PC-3 (cell line): ENCODE measurements around the gene UBQLN2. TPM values are rescaled to one million over a fixed set of nuclear protein-coding genes. Genes with fewer than 3 reads are reported as not detected.

Experiments
- ATAC-seq: fragments of 200-7000 bp; cut with Tn5 transposase; 2 replicates; pipeline ENCODE4 v1.9.1; 2020; ENCODE audit warnings: mild to moderate bottlenecking, moderate library complexity
- BruUV-seq: library from RNA; stranded (reverse); fragments of 400-500 nt; replicated peaks from 2 replicates; lab custom pipeline; 2021; lab: Mats Ljungman, UMichigan
- CTCF ChIA-PET: fragments of 300-600 bp; sonication (Branson Sonifier 250); formaldehyde crosslinking; loops from one replicate; lab custom pipeline; 2022; ENCODE audit warnings: antibody characterized with exemption; lab: Charles Lee
- POLR2A ChIA-PET: fragments of 300-600 bp; sonication (Branson Sonifier 250); formaldehyde crosslinking; loops from one replicate; lab custom pipeline; 2022; ENCODE audit warnings: antibody characterized with exemption; ENCODE audit not compliant: unreplicated experiment; lab: Charles Lee
- DNase-seq: peaks from one replicate; pipeline ENCODE4 v3.0.0-alpha.2; 2015
- H2AFZ ChIP-seq: fragments of 300-600 bp; sonication (generic); 2 replicates; pipeline ENCODE4 v1.6.0; 2016; ENCODE audit warnings: antibody characterized with exemption, low read length
- H3F3A ChIP-seq: fragments of 300-600 bp; sonication (generic); one replicate; pipeline ENCODE4 v1.6.0; 2017; ENCODE audit warnings: antibody characterized with exemption, low read length, control low read depth, mild to moderate bottlenecking; ENCODE audit not compliant: unreplicated experiment
- H3K27ac ChIP-seq: fragments of 300-600 bp; sonication (generic); 2 replicates; pipeline ENCODE4 v1.5.1; 2016; ENCODE audit warnings: mild to moderate bottlenecking, low read length
- H3K27me3 ChIP-seq: fragments of 300-600 bp; sonication (generic); 2 replicates; pipeline ENCODE4 v1.6.1; 2016; ENCODE audit warnings: low read length, mixed read lengths
- H3K36me3 ChIP-seq: fragments of 300-600 bp; sonication (generic); 2 replicates; pipeline ENCODE4 v1.6.1; 2016; ENCODE audit warnings: low read depth, mixed run types, low read length, mixed read lengths
- H3K4me1 ChIP-seq: fragments of 300-600 bp; sonication (generic); 2 replicates; pipeline ENCODE4 v1.5.1; 2016; ENCODE audit warnings: low read length; ENCODE audit not compliant: insufficient read depth
- H3K4me2 ChIP-seq: fragments of 300-600 bp; sonication (generic); 2 replicates; pipeline ENCODE4 v1.6.0; 2016; ENCODE audit warnings: low read length
- H3K4me3 ChIP-seq: fragments of 300-600 bp; sonication (generic); 2 replicates; pipeline ENCODE4 v1.5.1; 2016; ENCODE audit warnings: mild to moderate bottlenecking, low read length, mixed read lengths
- H3K79me2 ChIP-seq: fragments of 300-600 bp; sonication (generic); 2 replicates; pipeline ENCODE4 v1.6.1; 2017; ENCODE audit warnings: low read length, mixed read lengths
- H3K9ac ChIP-seq: fragments of 300-600 bp; sonication (generic); 2 replicates; pipeline ENCODE4 v1.6.0; 2016; ENCODE audit warnings: mild to moderate bottlenecking, low read length
- H3K9me2 ChIP-seq: fragments of 300-600 bp; sonication (generic); replicated peaks from 2 replicates; pipeline ENCODE4 v1.6.1; 2016; ENCODE audit warnings: mixed run types, low read length, mixed read lengths
- H3K9me3 ChIP-seq: fragments of 300-600 bp; sonication (generic); 2 replicates; pipeline ENCODE4 v1.6.1; 2016; ENCODE audit warnings: low read length, mixed read lengths
- H4K20me1 ChIP-seq: fragments of 300-600 bp; sonication (generic); 2 replicates; pipeline ENCODE4 v1.6.1; 2016; ENCODE audit warnings: low read length, mixed read lengths
- CTCF ChIP-seq: fragments of 300-600 bp; sonication (generic); conservative IDR thresholded peaks from 2 replicates; pipeline ENCODE4 v1.5.1; 2017; ENCODE audit warnings: antibody characterized with exemption, low read depth, mild to moderate bottlenecking, low read length
- EZH2 ChIP-seq: fragments of 300-600 bp; sonication (generic); IDR thresholded peaks from one replicate; pipeline ENCODE4 v1.6.1; 2017; ENCODE audit warnings: antibody characterized with exemption, mild to moderate bottlenecking, low read length; ENCODE audit not compliant: unreplicated experiment
- EZH2phosphoT487 ChIP-seq: fragments of 300-600 bp; sonication (generic); IDR thresholded peaks from 2 replicates; pipeline ENCODE4 v1.6.1; 2018; ENCODE audit warnings: mild to moderate bottlenecking, antibody characterized with exemption, low read length, borderline replicate concordance
- intact Hi-C: fragments of 100-400 bp; cut with micrococcal nuclease; formaldehyde crosslinking; loops from 2 replicates; pipeline ENCODE4 v1.9.0; 2023
- total RNA-seq: library from RNA; depleted of rRNA; stranded (reverse); fragments of >200 nt; gene quantifications from 2 replicates; pipeline ENCODE4 v1.2.3, GENCODE V29; 2014

UBQLN2 gene
- total RNA-seq, 1 experiment from 2014 or later, result 9.7 TPM

- H3K27ac ChIP-seq, result no peak overlapping the region
- no peak overlapping the region for H3K4me3 ChIP-seq
- H2AFZ ChIP-seq, result no peak overlapping the region
- H3K27me3 ChIP-seq, result no peaks in the 10 kb centered on the region
- TF ChIP-seq EZH2 (no peak), EZH2phosphoT487 (no peak), CTCF (no peak)
- no peaks in the 10 kb centered on the region for H3F3A ChIP-seq
- no peaks in the 10 kb centered on the region for H3K36me3 ChIP-seq
- no peaks in the 10 kb centered on the region for H3K79me2 ChIP-seq
- no peak overlapping the region for H3K4me2 ChIP-seq
- intact Hi-C loops, result no loop called here
- no TSS peak for BruUV-seq
- no peaks in the 10 kb centered on the region for H3K9me2 ChIP-seq
- no peaks in the 10 kb centered on the region for H3K9me3 ChIP-seq
- POLR2A ChIA-PET, result no interaction called here
- DNase-seq (no peak), ATAC-seq (no peak)
- H3K4me1 ChIP-seq, result no peaks in the 10 kb centered on the region
- no peak overlapping the region for H3K9ac ChIP-seq
- CTCF ChIA-PET, result no interaction called here
- no peaks in the 10 kb centered on the region for H4K20me1 ChIP-seq
Measured at GRCh38 chrX:56557376-56557929, 6.0 kb upstream of the UBQLN2 start.

DNA sequence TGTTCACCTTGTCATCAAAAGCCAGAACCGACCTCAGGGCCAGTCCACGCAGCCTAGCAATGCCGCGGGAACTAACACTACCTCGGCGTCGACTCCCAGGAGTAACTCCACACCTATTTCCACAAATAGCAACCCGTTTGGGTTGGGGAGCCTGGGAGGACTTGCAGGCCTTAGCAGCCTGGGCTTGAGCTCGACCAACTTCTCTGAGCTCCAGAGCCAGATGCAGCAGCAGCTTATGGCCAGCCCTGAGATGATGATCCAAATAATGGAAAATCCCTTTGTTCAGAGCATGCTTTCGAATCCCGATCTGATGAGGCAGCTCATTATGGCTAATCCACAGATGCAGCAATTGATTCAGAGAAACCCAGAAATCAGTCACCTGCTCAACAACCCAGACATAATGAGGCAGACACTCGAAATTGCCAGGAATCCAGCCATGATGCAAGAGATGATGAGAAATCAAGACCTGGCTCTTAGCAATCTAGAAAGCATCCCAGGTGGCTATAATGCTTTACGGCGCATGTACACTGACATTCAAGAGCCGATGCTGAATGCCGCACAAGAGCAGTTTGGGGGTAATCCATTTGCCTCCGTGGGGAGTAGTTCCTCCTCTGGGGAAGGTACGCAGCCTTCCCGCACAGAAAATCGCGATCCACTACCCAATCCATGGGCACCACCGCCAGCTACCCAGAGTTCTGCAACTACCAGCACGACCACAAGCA, 898 bp downstream of the UBQLN2 start:
- TF ChIP-seq EZH2phosphoT487, result no peak
- no peak for TF ChIP-seq CTCF
- TF ChIP-seq EZH2, result no peak
- Histone ChIP-seq H3K4me2 (peak overlapping the region; percentile 88), H3K4me1 (peaks cover 12% of the 10 kb centered on the region), H3K9me2 (no peaks in the 10 kb centered on the region), H3K36me3 (peaks cover 10% of the 10 kb centered on the region), H4K20me1 (peaks cover 42% of the 10 kb centered on the region), H3K9ac (peak overlapping the region; percentile 96), H3K79me2 (peaks cover 57% of the 10 kb centered on the region), H3K27me3 (no peaks in the 10 kb centered on the region), H3K9me3 (no peaks in the 10 kb centered on the region), H3F3A (no peaks in the 10 kb centered on the region), H3K27ac (peak overlapping the region; percentile 73), H3K4me3 (peak overlapping the region; percentile 90), H2AFZ (peak overlapping the region; percentile 78)
- DNase-seq (peak; percentile 44), ATAC-seq (peak; percentile 5; the same call in 1 of the 2 replicates)
- POLR2A ChIA-PET, result interaction anchor here (0.5 kb wide), 1 partner anchor 44 kb away, joined by 19 read pairs; no protein-coding TSS in a partner anchor
- CTCF ChIA-PET, result no interaction called here
- intact Hi-C loops, result loop anchor here (2.0 to 10.0 kb wide), 3 partner anchors 90 to 280 kb away; partner anchors contain the start of gene NBDY
- TSS peak; percentile 40 for BruUV-seq
